ENCODE results near the gene ADRB1.

The ADRB1 gene

GRCh38 chr10:114026189-114027040 is 17.3 kb upstream of the ADRB1 start:
- no peak for DNase-seq

- DNase-seq = no peak
Observed at GRCh38 chr10:114027041-114027394, 16.6 kb upstream of the ADRB1 start.

GRCh38 chr10:114027951-114028350 is 15.7 kb upstream of the ADRB1 start:
- no peak for DNase-seq

- no peak for DNase-seq
Observed at GRCh38 chr10:114028425-114028824, 15.2 kb upstream of the ADRB1 start.

GRCh38 chr10:114029655-114030054 is 14.0 kb upstream of the ADRB1 start:
- no peak for DNase-seq

GRCh38 chr10:114030140-114030539 is 13.5 kb upstream of the ADRB1 start:
- DNase-seq = no peak

GRCh38 chr10:114031073-114031972 is 12.3 kb upstream of the ADRB1 start:
- DNase-seq = no peak

GRCh38 chr10:114033566-114033965 is 10.1 kb upstream of the ADRB1 start:
- no peak for DNase-seq

- DNase-seq = no peak
Observed at GRCh38 chr10:114034923-114035645, 8.6 kb upstream of the ADRB1 start.

- DNase-seq = no peak
Observed at GRCh38 chr10:114035791-114036190, 7.9 kb upstream of the ADRB1 start.

GRCh38 chr10:114038819-114039218 is 4.8 kb upstream of the ADRB1 start:
- DNase-seq = no peak

GRCh38 chr10:114041166-114041565 is 2.5 kb upstream of the ADRB1 start:
- DNase-seq = no peak

- DNase-seq = peak in 39 of 56 donors; percentile 23 to 75 (median 49)
Observed at GRCh38 chr10:114042895-114043531, 653 bp upstream of the ADRB1 start.

GRCh38 chr10:114044247-114045135 is 825 bp downstream of the ADRB1 start:
- peak in 6 of 56 donors; percentile 14 to 45 (median 28) for DNase-seq

- DNase-seq = peak in 6 of 56 donors; percentile 10 to 43 (median 36)
Observed at GRCh38 chr10:114045136-114046086, 1.7 kb downstream of the ADRB1 start.

GRCh38 chr10:114046087-114046458 is 2.4 kb downstream of the ADRB1 start:
- peak in 2 of 56 donors; percentile 8 to 10 for DNase-seq

GRCh38 chr10:114048472-114048871 is 4.8 kb downstream of the ADRB1 start:
- DNase-seq = peak in 1 of 56 donors; percentile 11

- DNase-seq = no peak
Observed at GRCh38 chr10:114051714-114052113, 8.0 kb downstream of the ADRB1 start.

GRCh38 chr10:114052255-114052654 is 8.6 kb downstream of the ADRB1 start:
- DNase-seq = no peak
